Measurements from ENCODE around the gene CAMKMT.

The CAMKMT gene

GRCh38 chr2:44786045-44786816 is 424.5 kb downstream of the CAMKMT start:
- TF ChIP-seq CTCF (IDR thresholded peaks at IDR 0.05; ENCODE audit: low read depth, low read length), result no peak

GRCh38 chr2:44786817-44787214 is 425.1 kb downstream of the CAMKMT start:
- no peak for TF ChIP-seq CTCF (IDR thresholded peaks at IDR 0.05; ENCODE audit: low read depth, low read length)
- DNase-seq (ENCODE audit: extremely low read depth, low read depth), result no peak

More at GRCh38 chr2:44786045-44786816, 424.5 kb downstream of the CAMKMT start:
- DNase-seq (ENCODE audit: extremely low read depth, low read depth), result no peak

- TF ChIP-seq CTCF (IDR thresholded peaks at IDR 0.05; ENCODE audit: low read depth, low read length), result no peak
- DNase-seq (ENCODE audit: extremely low read depth, low read depth), result no peak
Observed at GRCh38 chr2:44787663-44788062, 425.9 kb downstream of the CAMKMT start.

- DNase-seq (ENCODE audit: extremely low read depth, low read depth), result no peak
- TF ChIP-seq CTCF (IDR thresholded peaks at IDR 0.05; ENCODE audit: low read depth, low read length), result no peak
Observed at GRCh38 chr2:44789446-44789845, 427.7 kb downstream of the CAMKMT start.

- TF ChIP-seq CTCF (IDR thresholded peaks at IDR 0.05; ENCODE audit: low read depth, low read length), result no peak
- DNase-seq (ENCODE audit: extremely low read depth, low read depth), result no peak
Observed at GRCh38 chr2:44789971-44790721, 428.4 kb downstream of the CAMKMT start.

GRCh38 chr2:44793322-44793870 is 431.6 kb downstream of the CAMKMT start:
- DNase-seq (ENCODE audit: extremely low read depth, low read depth), result no peak
- TF ChIP-seq CTCF (IDR thresholded peaks at IDR 0.05; ENCODE audit: low read depth, low read length), result no peak

GRCh38 chr2:44796771-44797170 is 435.0 kb downstream of the CAMKMT start:
- TF ChIP-seq CTCF (IDR thresholded peaks at IDR 0.05; ENCODE audit: low read depth, low read length), result no peak
- DNase-seq (ENCODE audit: extremely low read depth, low read depth), result no peak

Measured in AG09319 (cell line).